Stimulated activated CD8-positive, alpha-beta memory T cell treated with anti-CD3 and anti-CD28 coated beads, Interleukin-7, amount 100 ng/mL, for 4 hours (primary cell): ENCODE measurements around the gene TMEM119.
"Not testable (repeated sequence)": the region's sequence is repeated elsewhere in the genome, so short reads cannot be mapped to it uniquely, and the experiment has no call there.

Experiments
- DNase-seq, 2 donors: peaks; one replicate each; pipeline ENCODE4 v3.0.0-alpha.2; 2020; ENCODE audit warnings: low read depth in 2 of 2

The TMEM119 gene

DNA sequence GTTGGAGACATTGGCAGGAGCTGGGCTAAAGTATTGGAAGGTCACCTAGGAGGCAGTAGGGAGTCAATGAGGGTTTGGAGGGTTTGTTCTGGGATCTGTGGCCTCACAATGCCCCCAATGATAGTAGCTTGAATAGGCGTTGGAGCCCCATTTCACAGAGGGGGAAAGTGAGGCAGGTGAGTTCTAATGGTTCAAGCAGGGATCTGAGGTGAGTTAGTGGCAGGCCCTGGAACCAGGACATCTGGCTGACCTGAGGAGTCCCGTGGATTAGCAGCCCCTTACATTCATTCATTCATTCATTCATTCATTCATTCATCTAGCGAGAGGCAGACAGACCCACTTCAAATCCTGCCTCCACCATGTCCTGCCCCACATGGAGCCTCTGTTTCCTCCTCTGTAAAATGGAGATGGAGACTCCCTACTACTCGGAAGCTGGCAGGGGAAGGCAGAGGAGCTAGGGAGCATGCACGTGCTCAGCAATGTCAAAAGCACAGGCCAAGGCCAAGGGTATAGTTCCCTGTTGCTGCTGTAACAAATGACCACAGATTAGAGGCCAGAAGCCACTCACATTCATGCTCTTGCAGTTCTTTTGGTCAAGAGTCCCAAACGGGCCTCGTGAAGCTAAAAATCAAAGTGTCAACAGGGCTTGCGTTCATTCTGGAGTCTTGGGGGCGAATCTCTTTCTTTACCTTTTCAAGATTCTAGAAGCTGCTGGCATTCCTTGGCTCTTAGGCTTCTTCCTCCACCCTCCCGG is 2.2 kb upstream of the TMEM119 start:
- DNase-seq: no peak

DNA sequence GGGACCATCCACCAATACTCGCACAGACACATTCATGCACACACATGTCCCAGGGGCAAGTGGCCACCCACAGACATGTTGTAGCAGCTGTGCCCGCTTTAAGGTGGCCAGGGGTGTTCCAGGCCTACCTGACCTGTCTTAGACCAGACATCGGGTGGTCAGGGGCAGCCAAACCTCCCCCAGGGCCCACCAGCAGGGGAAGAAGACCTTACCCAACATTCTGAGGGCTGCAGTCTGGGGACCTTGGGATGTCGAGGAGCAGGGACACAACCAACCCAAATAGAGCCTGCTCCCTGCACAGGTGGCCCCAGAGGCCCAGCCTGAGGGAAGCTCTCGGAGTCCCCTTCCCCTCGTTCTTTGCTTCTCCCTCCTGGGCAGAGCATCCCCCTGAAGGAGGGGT is 1.7 kb upstream of the TMEM119 start:
- DNase-seq: no peak

DNA sequence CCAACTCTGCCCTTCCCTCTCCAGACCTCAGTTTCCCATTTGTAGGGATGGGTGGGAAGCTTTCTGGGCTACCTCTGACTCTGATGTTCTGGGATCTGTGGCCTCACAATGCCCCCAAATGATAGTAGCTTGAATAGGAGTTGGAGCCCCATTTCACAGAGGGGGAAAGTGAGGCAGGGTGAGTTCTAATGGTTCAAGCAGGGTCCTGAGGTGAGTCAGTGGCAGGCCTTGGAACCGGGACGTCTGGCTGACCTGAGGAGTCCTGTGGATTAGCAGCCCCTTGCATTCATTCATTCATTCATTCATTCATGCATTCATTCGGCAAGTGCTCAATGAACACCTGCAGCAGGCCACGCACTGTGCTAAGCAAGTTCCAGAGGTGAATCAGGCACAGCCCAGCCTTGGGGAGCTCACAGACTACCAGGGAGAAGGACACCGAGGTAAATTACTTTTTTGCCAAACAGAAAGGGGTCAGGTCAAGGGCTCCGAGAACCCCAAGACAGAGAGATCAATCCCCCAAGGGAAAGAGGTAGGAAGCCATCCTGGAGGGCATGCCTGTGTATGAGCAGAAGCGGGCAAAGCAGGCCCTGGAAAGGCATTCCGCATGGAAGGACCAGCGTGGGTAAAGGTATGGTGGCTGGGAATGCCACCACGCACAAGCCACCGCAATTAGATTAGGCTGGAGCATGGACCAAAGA is 818 bp upstream of the TMEM119 start:
- DNase-seq: no peak

DNA sequence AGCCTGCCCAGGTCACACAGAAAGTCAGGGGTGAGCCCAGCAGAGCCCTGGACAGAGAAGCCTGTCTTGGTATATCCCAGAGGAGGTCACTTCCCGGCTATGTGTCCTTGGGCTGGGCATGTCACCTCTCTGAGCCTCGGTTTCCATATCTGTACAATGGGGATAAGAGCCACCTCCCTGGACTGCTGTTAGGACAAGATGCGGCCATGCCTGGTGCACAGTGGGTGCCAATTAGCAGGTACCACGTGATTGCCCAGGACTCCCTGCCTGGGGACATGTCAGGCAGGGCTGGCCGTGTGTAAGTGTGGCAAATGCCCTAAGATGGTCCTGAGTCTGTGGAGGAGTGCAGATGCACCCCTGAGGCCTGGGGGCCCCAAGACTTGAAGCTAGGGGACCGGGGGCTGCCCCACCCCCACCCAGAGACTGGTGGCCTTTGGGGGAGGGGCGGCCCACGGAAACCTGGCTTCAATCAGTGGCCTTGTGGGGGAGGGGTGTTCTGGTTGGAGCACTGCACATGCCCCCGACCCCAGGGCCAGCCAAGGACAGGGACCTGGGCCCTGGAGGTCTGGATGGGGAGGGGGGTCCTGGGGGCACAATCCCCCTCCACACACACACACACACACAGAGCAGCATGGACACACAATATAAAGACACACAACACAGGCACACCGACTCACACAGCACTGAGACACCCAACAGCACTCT is 878 bp downstream of the TMEM119 start:
- DNase-seq: no peak

- no peak for DNase-seq
Observed at GRCh38 chr12:108595711-108596647, 1.9 kb downstream of the TMEM119 start.

- DNase-seq: no peak
Observed at GRCh38 chr12:108594960-108595710, 2.7 kb downstream of the TMEM119 start.

DNA sequence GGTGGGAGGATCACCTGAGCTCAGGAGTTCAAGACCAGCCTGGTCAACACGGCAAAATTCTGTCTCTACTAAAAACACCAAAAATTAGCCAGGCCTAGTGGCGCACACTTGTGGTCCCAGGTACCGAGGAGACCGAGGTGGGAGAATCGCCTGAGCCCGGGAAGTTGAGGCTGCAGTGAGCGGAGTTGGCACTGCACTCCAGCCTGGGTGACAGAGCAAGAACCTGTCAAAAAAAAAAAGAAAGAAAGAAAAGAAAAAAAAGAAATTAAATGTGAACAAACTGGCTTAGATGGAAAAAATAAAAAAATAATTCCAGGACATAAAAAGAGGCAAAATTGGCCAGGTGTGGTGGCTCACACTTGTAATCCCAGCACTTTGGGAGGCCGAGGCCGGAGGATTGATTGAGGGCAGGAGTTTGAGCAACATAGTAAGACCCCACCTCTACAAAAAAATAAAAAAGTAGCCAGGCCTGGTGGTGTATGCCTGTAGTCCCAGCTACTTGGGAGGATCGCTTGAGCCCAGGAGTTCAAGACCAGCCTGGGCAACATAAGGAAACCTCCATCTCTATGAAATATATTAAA is 3.5 kb downstream of the TMEM119 start:
- no peak for DNase-seq

DNA sequence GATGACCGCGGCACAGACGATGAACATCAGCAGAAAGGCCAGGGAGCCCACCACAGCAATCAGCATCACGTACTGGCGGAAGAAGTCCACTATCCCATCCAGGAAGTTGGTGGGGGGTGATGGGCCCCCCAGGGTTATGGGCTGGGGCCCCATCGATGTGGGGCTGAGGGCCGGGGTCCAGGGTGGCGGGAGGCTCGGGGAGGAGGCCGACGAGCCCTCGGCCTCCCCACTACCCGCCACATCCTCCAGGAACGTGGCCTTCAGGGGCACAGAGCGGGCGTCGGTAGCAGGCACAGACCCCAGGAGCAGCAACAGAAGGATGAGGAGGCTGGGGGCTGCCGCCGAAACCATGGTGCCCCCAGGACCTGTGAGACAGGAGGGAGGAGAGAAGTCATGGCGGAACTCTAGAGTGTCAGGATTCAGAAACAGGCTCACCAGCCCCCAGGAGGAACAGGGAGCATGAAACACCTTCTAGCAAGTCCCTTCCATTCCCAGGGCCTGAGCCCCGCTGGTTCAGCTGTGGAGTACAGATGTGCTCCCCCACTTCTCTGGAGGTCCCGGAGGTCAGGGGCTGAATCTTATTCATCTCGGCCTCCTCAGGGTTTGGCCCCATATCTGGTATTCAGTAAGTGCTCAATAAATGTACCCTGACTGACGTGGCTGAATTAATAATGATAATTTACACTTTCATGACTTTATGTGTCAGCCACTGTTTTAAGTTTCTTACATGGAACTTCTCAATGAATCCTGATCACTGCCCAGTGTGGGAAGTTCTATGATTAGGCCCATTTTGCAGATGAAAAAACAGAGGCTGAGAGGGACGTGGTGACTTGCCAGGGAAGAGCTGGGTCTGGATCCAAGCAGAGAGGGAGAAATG is 5.6 kb downstream of the TMEM119 start:
- no peak for DNase-seq

- DNase-seq: no peak
Observed at GRCh38 chr12:108591267-108591980, 6.5 kb downstream of the TMEM119 start.

DNA sequence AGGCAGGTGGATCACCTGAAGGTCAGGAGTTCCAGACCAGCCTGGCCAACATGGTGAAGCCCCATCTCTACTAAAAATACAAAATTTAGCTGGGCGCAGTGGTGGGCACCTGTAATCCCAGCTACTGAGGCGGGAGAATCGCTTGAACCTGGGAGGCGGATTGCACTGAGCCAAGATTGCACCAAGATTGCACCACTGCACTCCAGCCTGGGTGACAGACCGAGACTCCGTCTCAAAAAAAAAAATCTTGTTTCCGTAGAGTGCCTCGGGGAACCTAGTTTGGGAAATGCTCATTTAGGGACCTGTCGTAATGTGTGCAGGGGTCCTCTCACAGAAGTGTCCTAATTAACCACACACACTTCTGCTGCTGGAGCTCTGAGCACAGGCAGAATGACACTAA is 7.4 kb downstream of the TMEM119 start:
- DNase-seq: not testable (repeated sequence)

DNA sequence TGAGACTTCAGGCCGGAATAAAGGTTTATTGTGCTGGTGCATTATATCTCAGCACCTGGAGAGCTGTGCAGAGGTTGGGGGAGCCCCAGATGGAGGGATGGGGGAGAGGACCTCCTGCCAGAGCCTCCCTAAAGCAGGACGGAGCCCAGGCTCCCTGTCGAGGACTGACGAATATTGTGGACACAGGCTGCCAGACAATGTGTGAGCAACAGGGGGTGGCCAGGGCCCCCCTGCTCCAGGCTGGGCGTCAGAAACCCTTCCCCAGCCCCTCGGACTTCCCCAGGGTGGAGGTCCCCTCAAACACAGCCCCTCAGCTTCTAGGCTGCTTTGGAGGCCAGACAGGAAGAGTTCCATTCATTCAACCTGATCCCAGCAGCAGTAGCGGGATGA is 8.0 kb downstream of the TMEM119 start:
- DNase-seq: no peak

DNA sequence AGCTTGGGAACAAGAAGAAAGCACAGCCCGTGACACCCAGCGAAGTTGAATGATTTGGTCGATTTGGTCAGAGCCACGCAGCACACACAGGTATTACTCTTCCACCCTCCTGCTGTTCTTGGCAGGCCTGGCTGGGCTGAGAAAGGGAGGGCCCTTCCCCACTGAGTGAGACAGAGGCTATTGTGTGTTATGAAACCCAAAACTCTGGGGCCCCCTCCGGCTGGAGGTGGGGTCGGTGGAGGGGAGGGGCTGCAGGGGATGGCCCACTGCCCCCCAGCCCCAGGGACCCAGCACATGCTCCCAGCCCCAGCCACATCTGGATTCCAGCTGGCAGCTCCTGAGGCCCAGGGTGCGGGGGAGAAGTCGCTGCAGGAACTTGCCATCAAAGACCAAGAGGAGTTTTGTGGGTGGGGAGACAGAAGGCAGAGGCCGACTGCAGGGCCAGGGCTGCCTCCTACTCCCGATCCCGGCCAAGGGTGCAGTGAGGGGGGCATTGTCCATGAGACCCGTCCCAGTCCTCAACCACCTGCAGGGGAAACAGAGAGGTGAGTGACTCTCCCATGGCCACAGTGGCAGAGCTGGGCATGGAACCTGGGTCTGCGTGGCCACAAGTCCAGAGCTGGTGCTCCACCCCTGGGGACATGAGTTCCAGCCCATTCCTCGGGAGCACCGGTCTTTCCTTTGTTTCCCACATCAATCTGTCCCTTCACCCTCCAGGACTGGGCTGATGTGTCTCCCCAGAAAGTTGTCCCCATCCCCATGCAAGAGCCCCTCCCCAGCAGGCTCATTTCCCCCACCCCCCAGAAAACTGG is 8.7 kb downstream of the TMEM119 start:
- no peak for DNase-seq

GRCh38 chr12:108587826-108588225 is 10.1 kb downstream of the TMEM119 start:
- DNase-seq: no peak

GRCh38 chr12:108586306-108586705 is 11.6 kb downstream of the TMEM119 start:
- no peak for DNase-seq

DNA sequence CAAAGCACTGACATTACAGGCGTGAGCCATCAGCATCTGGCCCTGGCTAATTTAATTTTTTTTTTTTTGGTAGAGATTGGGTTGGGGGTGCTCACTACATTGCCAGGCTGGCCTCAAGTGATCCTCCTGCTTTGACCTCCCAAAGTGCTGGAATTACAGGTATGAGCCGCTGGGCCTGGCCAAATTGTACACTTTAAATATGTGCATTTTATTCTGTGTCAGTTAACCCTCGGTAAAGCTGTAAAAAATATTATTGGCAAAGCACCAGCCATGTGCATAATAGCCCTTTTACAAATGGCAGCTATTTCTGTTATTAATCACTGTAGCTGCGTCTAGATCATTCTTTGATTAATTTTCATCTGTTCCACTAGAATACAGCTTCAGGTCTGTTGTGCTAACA is 12.0 kb downstream of the TMEM119 start:
- DNase-seq: no peak

GRCh38 chr12:108584456-108585065 is 13.3 kb downstream of the TMEM119 start:
- no peak for DNase-seq

- DNase-seq: no peak
Observed at GRCh38 chr12:108583991-108584390, 13.9 kb downstream of the TMEM119 start.
